ENCODE data around the gene TMEM191C.
"Not testable (repeated sequence)": the region's sequence is repeated elsewhere in the genome, so short reads cannot be mapped to it uniquely, and the experiment has no call there.

DNA sequence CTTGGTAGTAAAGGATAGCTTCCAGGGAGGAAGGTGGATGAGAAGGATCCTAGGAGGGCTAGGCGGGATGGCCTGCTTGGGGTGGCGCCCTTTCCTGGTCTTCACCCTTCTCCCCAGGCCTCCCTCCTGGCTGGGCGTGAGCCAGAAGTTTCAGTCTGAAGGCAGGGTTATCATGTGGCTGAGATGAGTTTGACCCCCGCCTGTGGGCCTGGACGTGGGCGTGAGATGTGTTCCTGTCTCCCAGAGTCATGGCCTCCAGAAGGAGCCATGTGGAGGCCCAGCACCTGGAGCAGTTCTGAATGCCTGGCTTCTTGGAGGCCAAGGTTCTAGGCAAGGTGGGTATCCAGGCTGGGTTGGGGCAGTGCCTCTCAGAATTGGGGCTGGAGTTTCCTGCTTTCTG is 29.2 kb upstream of the TMEM191C start:
- TF ChIP-seq, protein P1, sequence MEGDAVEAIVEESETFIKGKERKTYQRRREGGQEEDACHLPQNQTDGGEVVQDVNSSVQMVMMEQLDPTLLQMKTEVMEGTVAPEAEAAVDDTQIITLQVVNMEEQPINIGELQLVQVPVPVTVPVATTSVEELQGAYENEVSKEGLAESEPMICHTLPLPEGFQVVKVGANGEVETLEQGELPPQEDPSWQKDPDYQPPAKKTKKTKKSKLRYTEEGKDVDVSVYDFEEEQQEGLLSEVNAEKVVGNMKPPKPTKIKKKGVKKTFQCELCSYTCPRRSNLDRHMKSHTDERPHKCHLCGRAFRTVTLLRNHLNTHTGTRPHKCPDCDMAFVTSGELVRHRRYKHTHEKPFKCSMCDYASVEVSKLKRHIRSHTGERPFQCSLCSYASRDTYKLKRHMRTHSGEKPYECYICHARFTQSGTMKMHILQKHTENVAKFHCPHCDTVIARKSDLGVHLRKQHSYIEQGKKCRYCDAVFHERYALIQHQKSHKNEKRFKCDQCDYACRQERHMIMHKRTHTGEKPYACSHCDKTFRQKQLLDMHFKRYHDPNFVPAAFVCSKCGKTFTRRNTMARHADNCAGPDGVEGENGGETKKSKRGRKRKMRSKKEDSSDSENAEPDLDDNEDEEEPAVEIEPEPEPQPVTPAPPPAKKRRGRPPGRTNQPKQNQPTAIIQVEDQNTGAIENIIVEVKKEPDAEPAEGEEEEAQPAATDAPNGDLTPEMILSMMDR (IDR thresholded peaks at IDR 0.05) = not testable (repeated sequence)
- not testable (repeated sequence) for TF ChIP-seq EP300 (IDR thresholded peaks at IDR 0.05)

Measured in upper lobe of left lung (tissue), 4 donors.